Activated CD8-positive, alpha-beta memory T cell treated with anti-CD3 and anti-CD28 coated beads, Interleukin-2, amount 50 U/mL, for 24 hours (primary cell): ENCODE measurements around the gene RPP14.
"Not testable (repeated sequence)": the region's sequence is repeated elsewhere in the genome, so short reads cannot be mapped to it uniquely, and the experiment has no call there.

ENCODE experiments used
- DNase-seq: peaks from one replicate; pipeline ENCODE4 v3.0.0-alpha.2; 2020; ENCODE audit errors: extremely low read depth

RPP14 gene

DNA sequence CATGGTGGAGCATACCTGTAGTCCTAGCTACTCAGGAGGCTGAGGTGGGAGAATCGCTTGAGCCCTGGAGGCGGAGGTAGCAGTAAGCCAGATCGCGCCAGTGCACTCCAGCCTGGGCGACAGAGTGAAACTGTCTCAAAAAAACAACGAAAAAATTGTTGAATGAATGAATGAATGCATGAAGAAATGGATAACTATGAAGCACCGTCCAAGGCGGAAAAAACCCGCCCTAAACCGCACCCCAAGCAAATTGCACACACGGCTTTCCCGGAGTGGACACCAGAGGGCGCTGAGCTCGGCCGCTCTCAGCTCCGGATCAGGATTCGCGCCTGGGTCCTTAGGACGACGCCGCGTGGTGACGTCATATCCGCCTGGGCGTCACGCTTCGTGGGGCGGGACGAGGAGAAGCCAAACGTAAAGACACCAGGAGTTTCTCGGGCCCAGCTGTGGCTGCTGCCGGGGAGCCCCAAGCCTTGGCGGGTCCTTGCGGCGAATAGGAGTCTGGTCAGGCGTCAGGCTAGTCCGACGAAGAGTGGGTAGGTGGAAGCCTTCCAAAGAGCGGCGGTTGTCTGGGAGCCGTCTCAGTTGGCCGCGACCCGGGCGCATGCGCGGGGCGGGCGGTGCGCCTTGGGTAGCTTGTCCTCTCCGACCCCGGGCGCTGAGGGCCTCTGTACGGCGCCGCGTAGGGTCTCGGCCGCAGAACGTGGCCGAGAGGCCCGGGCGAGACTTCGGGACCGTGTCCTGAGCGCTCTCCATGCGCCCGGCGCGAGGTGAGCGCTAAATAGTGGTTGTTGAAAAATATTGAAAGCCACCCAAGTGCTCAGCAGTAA, at the start of gene RPP14, which contains the start of gene HTD2:
Gene RPP14 (plus strand): TSS at position 364 of the 830 bp plus-strand sequence. CDS start 4,085 bp downstream, outside the sequence.
Gene HTD2 (plus strand): TSS at position 639 of the 830 bp plus-strand sequence. CDS start 11,094 bp downstream, outside the sequence.
- DNase-seq, result peak; percentile 97

GRCh38 chr3:58256511-58256910, 49.5 kb upstream of the RPP14 start:
- no peak for DNase-seq

- no peak for DNase-seq
These were observed 47.5 kb upstream of the RPP14 start for GRCh38 chr3:58258392-58259055.

GRCh38 chr3:58260261-58260731, 45.7 kb upstream of the RPP14 start:
- no peak for DNase-seq

GRCh38 chr3:58260733-58261132, 45.3 kb upstream of the RPP14 start:
- DNase-seq, result no peak

GRCh38 chr3:58261954-58262666, 43.9 kb upstream of the RPP14 start:
- no peak for DNase-seq

DNA sequence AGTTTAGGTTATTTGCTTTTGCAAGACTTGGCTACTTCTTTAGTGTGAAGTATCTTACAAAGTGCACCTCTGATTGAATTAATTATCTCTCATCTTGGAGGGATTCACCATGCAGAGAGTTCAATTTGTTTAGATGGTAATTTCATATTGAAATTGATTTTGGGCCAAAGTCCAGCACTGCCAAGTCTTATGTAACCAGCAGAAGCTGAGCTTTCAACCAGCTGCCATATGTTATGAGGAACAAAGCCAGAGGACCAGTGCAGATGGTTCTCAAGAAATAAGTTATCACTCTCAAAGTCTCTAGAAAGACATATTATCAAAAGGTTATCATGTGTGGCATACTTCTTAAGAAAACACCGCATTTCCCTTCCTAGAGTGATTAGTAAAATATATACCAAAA, 39.5 kb upstream of the RPP14 start:
- no peak for DNase-seq

DNA sequence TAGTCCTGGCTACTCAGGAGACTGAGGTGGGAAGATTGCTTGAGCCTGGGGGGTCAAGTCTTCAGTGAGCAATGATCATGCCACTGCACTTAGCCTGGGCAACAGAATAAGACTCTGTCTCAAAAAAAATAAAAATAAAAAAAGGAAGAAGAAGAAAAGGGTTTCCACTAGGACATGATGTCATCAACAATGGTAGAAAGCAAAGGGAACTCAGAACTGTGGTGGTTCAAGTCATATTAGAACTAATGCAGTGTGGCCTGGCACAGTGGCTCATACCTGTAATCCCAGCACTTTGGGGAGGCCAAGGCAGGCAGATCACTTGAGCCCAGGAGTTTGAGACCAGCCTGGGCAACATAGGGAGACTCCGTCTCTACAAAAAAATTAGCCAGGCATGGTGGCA, 38.5 kb upstream of the RPP14 start:
- DNase-seq, result not testable (repeated sequence)

- DNase-seq, result no peak
These were observed 36.7 kb upstream of the RPP14 start for GRCh38 chr3:58269356-58269755.

DNA sequence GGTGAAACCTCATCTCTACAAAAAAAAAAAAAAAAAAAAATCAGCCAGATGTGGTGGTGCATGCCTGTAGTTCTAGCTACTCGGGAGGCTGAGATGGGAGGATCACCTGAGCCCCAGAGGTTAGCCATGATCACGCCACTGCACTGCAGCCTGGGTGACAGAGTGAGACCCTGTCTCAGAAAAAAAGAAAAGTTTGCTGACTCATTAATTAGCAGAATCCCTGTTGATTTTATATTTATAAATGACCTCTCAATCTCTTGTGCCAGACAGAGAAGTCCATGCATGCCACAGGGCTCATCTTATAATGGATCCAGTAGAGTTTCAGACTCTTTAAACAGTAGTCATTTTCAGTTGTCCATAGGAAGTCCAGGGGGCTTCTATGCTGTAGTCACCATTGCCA, 35.6 kb upstream of the RPP14 start:
- no peak for DNase-seq

DNA sequence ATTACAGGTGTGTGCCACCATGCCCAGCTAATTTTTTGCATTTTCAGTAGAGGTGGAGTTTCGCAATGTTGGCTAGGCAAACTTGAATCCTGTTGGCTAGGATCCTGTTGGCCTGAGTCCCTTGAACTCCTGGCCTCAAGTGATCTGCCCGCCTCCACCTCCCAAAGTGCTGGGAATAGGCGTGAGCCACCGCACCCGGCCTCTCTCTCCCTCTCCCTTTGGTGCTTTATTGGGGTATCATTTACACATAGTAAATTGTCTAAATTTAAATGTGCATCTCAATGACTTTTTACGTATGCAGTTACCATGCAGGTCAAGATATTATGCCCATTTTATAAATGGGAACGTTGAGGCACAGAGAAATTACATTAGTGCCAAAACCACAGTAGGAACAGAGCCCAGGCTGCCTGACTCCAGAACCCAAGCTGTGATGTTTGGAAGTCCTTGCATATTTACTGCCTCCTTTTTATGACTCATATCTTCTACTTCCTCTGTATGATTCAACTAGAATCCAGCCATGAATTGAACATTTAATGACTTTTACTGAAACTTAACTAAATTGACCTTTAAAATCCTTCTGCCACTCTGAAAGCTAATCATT, 34.0 kb upstream of the RPP14 start:
- no peak for DNase-seq

GRCh38 chr3:58272891-58273290, 33.2 kb upstream of the RPP14 start:
- no peak for DNase-seq

GRCh38 chr3:58273362-58273761, 32.7 kb upstream of the RPP14 start:
- DNase-seq, result not testable (repeated sequence)

DNA sequence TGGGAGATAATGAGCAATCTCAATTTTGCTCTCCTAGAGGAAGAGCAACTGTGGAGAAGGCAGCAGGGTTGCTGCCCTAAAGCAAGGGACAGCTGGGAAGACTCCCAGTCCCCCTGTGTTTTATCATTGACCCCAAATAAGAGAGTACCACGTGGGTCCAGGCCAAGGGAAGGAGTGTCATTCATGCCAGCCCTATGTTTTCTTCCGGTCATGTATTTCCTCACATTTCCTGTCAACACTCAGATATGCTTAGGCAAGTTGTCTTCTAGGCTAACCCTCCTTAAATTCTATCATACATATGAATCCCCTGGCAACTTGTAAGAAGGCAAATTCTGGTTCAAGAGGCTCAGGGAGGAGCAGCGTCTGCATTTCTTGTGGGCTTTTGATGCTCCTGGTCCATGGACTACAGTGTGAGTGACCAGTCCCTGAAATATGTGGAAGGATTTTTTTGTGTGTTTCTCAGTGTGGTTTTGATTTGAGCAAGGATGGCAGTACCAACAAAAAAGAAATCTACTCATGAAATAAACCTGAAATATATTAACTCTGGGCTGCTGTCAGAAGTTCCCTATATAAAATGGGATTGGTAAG, 31.9 kb upstream of the RPP14 start:
- DNase-seq, result no peak

GRCh38 chr3:58281069-58281468, 25.0 kb upstream of the RPP14 start:
- DNase-seq, result no peak

DNA sequence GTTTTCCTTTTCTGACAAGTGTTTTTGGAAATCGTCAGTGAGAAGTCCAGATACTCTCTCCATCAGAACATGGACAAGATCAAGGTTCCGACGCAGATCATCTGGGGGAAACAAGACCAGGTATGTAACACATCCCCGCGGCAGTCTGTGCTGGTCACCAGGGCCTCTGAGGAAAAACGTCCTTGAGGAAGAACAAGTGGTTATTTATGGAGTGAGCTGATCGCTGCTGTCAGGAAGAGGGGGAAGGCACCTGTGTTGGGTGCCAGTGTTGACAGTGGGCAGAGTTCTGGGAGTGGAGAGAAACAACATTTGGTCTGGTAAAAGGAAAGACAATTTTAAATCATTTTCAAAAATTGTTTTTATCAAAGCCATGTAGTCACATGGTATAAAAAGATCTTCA, 20.7 kb upstream of the RPP14 start:
- DNase-seq, result no peak

GRCh38 chr3:58287354-58287753, 18.7 kb upstream of the RPP14 start:
- no peak for DNase-seq

DNA sequence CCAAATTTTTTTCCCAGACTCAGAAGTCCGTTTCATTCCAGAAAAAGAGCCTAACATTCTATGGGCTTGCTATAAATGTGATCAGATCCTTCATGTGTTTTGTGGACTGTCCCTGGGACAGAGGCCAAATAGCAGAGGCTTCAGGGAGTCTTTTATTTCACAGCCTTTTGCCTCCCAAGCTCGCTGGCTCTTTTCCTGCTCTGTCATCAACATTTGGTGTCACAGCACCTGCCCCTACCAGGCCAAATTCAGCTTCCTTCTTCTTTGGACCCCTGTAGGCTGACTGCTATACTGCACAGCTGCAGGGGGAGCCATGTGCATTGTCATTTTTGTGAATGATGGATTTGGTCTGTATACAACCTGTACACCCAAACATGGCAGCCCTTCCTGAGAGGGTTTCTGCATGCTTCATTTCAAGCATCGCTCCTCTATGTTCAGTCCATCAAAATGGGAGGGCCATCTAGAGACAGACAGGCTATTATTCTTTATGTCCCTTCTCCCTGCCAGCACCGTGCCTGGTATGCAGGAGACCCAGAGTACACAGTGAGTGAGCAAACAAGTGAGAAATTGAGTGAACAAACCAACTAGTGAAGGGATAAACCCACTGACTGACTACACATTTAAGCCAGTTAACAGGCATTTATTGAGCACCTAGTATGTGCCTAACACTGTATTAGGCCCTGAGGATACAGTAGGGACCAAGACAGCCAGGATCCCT, 17.9 kb upstream of the RPP14 start:
- no peak for DNase-seq

GRCh38 chr3:58288964-58289613, 17.0 kb upstream of the RPP14 start:
- DNase-seq, result not testable (repeated sequence)

DNA sequence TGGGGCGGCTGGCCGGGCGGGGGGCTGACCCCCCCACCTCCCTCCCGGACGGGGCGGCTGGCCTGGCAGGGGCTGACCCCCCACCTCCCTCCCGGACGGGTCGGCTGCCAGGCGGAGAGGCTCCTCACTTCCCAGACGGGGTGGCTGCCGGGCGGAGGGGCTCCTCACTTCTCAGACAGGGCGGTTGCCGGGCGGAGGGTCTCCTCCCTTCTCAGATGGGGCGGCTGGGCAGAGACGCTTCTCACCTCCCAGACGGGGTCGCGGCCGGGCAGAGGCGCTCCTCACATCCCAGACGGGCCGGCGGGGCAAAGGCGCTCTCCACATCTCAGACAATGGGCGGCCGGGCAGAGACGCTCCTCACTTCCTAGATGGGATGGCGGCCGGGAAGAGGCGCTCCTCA, 15.6 kb upstream of the RPP14 start:
- not testable (repeated sequence) for DNase-seq
